H1 (cell line): ENCODE measurements around the gene ARG2. TPM values are rescaled to one million over a fixed set of nuclear protein-coding genes. Genes with fewer than 3 reads are reported as not detected.

ENCODE experiments used
- CTCF ChIA-PET: fragments of 300-600 bp; sonication (Branson Sonifier 250); formaldehyde crosslinking; loops from one replicate; lab custom pipeline; 2021; ENCODE audit not compliant: partially characterized antibody; lab: Charles Lee
- POLR2A ChIA-PET: fragments of 300-600 bp; sonication (Branson Sonifier 250); formaldehyde crosslinking; loops from one replicate; lab custom pipeline; 2021; ENCODE audit warnings: inconsistent platforms; ENCODE audit not compliant: partially characterized antibody; lab: Charles Lee
- DNase-seq, 2 experiments: peaks; one replicate each; pipeline versions ENCODE4 v3.0.0 to v3.0.0-alpha.2; 2010 to 2022; ENCODE audit warnings: low spot score in 2 of 2, low read depth in 1 of 2, mixed read lengths in 1 of 2
- FAIRE-seq: peaks from 2 replicates; lab custom pipeline; 2011; peaks lifted over from hg19 to GRCh38; lab: Jason Lieb, UNC
- H2AFZ ChIP-seq: 2 replicates; pipeline ENCODE4 v1.8.1; 2012; ENCODE audit warnings: low read length, inconsistent platforms
- H2AK5ac ChIP-seq: 2 replicates; pipeline ENCODE4 v1.6.1; 2013; ENCODE audit warnings: low read depth, low read length
- H2BK120ac ChIP-seq: replicated peaks from 2 replicates; pipeline ENCODE3; 2013; ENCODE audit warnings: low read depth, low read length, inconsistent platforms
- H2BK12ac ChIP-seq: 2 replicates; pipeline ENCODE4 v1.6.1; 2013; ENCODE audit warnings: low read depth, low read length
- H2BK15ac ChIP-seq: 2 replicates; pipeline ENCODE4 v1.6.1; 2013; ENCODE audit warnings: low read length
- H2BK20ac ChIP-seq: 2 replicates; pipeline ENCODE4 v1.6.1; 2013; ENCODE audit warnings: low read length
- H2BK5ac ChIP-seq: 2 replicates; pipeline ENCODE4 v1.6.1; 2013; ENCODE audit warnings: low read depth, low read length
- H3K14ac ChIP-seq: 2 replicates; pipeline ENCODE4 v1.6.1; 2013; ENCODE audit warnings: inconsistent platforms; ENCODE audit not compliant: insufficient read length
- H3K18ac ChIP-seq: 2 replicates; pipeline ENCODE4 v1.6.1; 2013; ENCODE audit warnings: low read length; ENCODE audit errors: extremely low read depth
- H3K23ac ChIP-seq: 2 replicates; pipeline ENCODE4 v1.6.1; 2013; ENCODE audit warnings: inconsistent platforms; ENCODE audit not compliant: insufficient read length
- H3K23me2 ChIP-seq: 2 replicates; pipeline ENCODE4 v1.6.1; 2013; ENCODE audit warnings: low read depth, low read length
- H3K27ac ChIP-seq: 2 replicates; pipeline ENCODE4 v1.6.1; 2011; ENCODE audit warnings: low read depth, low read length, inconsistent platforms
- H3K27me3 ChIP-seq, 4 experiments: replicated peaks in 1 of 4; 1 replicate in 1 of 4; 2 replicates in 3 of 4; pipeline versions ENCODE4 v1.6.1 to v1.8.1; 2011 to 2013; ENCODE audit warnings: low read length in 3 of 4, mild to moderate bottlenecking in 3 of 4, inconsistent platforms in 2 of 4, mixed read lengths in 2 of 4, moderate library complexity in 1 of 4; ENCODE audit not compliant: control insufficient read depth in 3 of 4, insufficient read depth in 3 of 4; ENCODE audit errors: extremely low read depth in 1 of 4
- H3K36me3 ChIP-seq, 4 experiments: 2 replicates each; pipeline versions ENCODE4 v1.6.1 to v1.8.1; 2011 to 2013; ENCODE audit warnings: mild to moderate bottlenecking in 4 of 4, low read length in 3 of 4, moderate library complexity in 2 of 4, control low read depth in 1 of 4, inconsistent platforms in 1 of 4; ENCODE audit not compliant: insufficient read depth in 4 of 4, control insufficient read depth in 2 of 4
- H3K4ac ChIP-seq: replicated peaks from 2 replicates; pipeline ENCODE3; 2013; ENCODE audit warnings: low read length, low read depth, mixed read lengths, inconsistent platforms; ENCODE audit not compliant: insufficient read length
- H3K4me1 ChIP-seq, 4 experiments: replicated peaks in 1 of 4; 1 replicate in 1 of 4; 2 replicates in 3 of 4; pipeline versions ENCODE4 v1.6.1 to v1.8.1; 2011 to 2013; ENCODE audit warnings: low read length in 3 of 4, inconsistent platforms in 2 of 4, mixed read lengths in 1 of 4; ENCODE audit not compliant: insufficient read depth in 4 of 4, control insufficient read depth in 3 of 4
- H3K4me2 ChIP-seq, 2 experiments: 2 replicates each; pipeline versions ENCODE4 v1.6.1 to v1.8.1; 2011 to 2013; ENCODE audit warnings: low read depth in 2 of 2, low read length in 2 of 2, control low read depth in 1 of 2, inconsistent platforms in 1 of 2, mild to moderate bottlenecking in 1 of 2; ENCODE audit not compliant: insufficient read depth in 1 of 2
- H3K4me3 ChIP-seq, 4 experiments: fragments of 200-600, 300-600 bp in 1 of 4; sonication (generic), shearing (Covaris generic), sonication (Bioruptor Twin) in 1 of 4; 2 replicates each; pipeline versions ENCODE4 v1.5.1 to v1.8.1; 2011 to 2016; ENCODE audit warnings: low read length in 4 of 4, low read depth in 3 of 4, control low read depth in 2 of 4, inconsistent platforms in 2 of 4, mild to moderate bottlenecking in 2 of 4, mixed read lengths in 1 of 4, moderate library complexity in 1 of 4; ENCODE audit not compliant: insufficient read depth in 2 of 4; ENCODE audit errors: extremely low read depth in 1 of 4
- H3K56ac ChIP-seq: replicated peaks from 2 replicates; pipeline ENCODE3; 2013; ENCODE audit warnings: low read depth, mild to moderate bottlenecking, mixed read lengths, low read length, inconsistent platforms; ENCODE audit not compliant: insufficient read length
- H3K79me1 ChIP-seq: 2 replicates; pipeline ENCODE4 v1.6.1; 2013; ENCODE audit warnings: low read depth, low read length, control low read depth
- H3K79me2 ChIP-seq, 2 experiments: 2 replicates each; pipeline versions ENCODE4 v1.6.1 to v1.8.1; 2012 to 2013; ENCODE audit warnings: low read length in 2 of 2, mild to moderate bottlenecking in 2 of 2, inconsistent platforms in 1 of 2; ENCODE audit not compliant: insufficient read depth in 2 of 2, control insufficient read depth in 1 of 2
- H3K9ac ChIP-seq, 4 experiments: replicated peaks in 1 of 4; 1 replicate in 1 of 4; 2 replicates in 3 of 4; pipeline versions ENCODE4 v1.6.1 to v1.8.1; 2011 to 2013; ENCODE audit warnings: low read depth in 3 of 4, low read length in 3 of 4, control low read depth in 2 of 4, mild to moderate bottlenecking in 2 of 4, moderate library complexity in 2 of 4, inconsistent platforms in 1 of 4; ENCODE audit errors: extremely low read depth in 1 of 4
- H3K9me3 ChIP-seq, 2 experiments: 2 replicates each; pipeline versions ENCODE4 v1.6.1 to v1.8.1; 2012 to 2013; ENCODE audit warnings: mild to moderate bottlenecking in 2 of 2, moderate library complexity in 2 of 2, control low read depth in 1 of 2, inconsistent platforms in 1 of 2, low read depth in 1 of 2, low read length in 1 of 2, mixed read lengths in 1 of 2; ENCODE audit not compliant: insufficient read depth in 2 of 2
- H4K20me1 ChIP-seq, 2 experiments: replicated peaks in 1 of 2; 2 replicates each; pipeline versions ENCODE3 to v1.8.1; 2011 to 2013; ENCODE audit warnings: inconsistent platforms in 2 of 2, low read length in 2 of 2, mild to moderate bottlenecking in 1 of 2; ENCODE audit not compliant: insufficient read depth in 2 of 2, control insufficient read depth in 1 of 2
- H4K5ac ChIP-seq: 2 replicates; pipeline ENCODE4 v1.6.1; 2013; ENCODE audit warnings: low read length, low read depth, mixed read lengths, inconsistent platforms; ENCODE audit not compliant: insufficient read length
- H4K8ac ChIP-seq: 2 replicates; pipeline ENCODE4 v1.8.0; 2013; ENCODE audit warnings: mild to moderate bottlenecking, moderate library complexity, low read length, inconsistent platforms; ENCODE audit not compliant: insufficient read depth; ENCODE audit errors: extremely low read depth
- H4K91ac ChIP-seq: replicated peaks from 2 replicates; pipeline ENCODE3; 2013; ENCODE audit warnings: low read length, mixed read lengths, inconsistent platforms; ENCODE audit not compliant: insufficient read length
- BACH1 ChIP-seq: IDR thresholded peaks from 2 replicates; pipeline ENCODE4 v1.6.1; 2012; ENCODE audit warnings: low read length, improper control_type of control experiment
- CTCF ChIP-seq, 3 experiments: IDR thresholded peaks; 1 replicate in 2 of 3; 2 replicates in 1 of 3; pipeline versions ENCODE4 v1.5.1 to v1.6.1; 2011; ENCODE audit warnings: low read length in 3 of 3, mild to moderate bottlenecking in 3 of 3, inconsistent platforms in 2 of 3, low read depth in 1 of 3, moderate library complexity in 1 of 3; ENCODE audit not compliant: insufficient read depth in 1 of 3; ENCODE audit errors: control extremely low read depth in 1 of 3
- PHF8 ChIP-seq: fragments of 200-600 bp; sonication (generic); conservative IDR thresholded peaks from 2 replicates; pipeline ENCODE4 v1.7.1; 2012; ENCODE audit warnings: low read depth, mild to moderate bottlenecking, inconsistent platforms, low read length, moderate library complexity
- SIRT6 ChIP-seq: IDR thresholded peaks from one replicate; pipeline ENCODE4 v1.7.1; 2012; ENCODE audit warnings: low read length, inconsistent platforms
- SP1 ChIP-seq: IDR thresholded peaks from 2 replicates; pipeline ENCODE4 v1.6.1; 2011; ENCODE audit warnings: low read depth, low read length
- SRF ChIP-seq: IDR thresholded peaks from 2 replicates; pipeline ENCODE4 v1.6.1; 2011; ENCODE audit warnings: mild to moderate bottlenecking, low read depth, low read length, moderate library complexity
- TEAD4 ChIP-seq: IDR thresholded peaks from 2 replicates; pipeline ENCODE4 v1.6.1; 2012; ENCODE audit warnings: low read depth, low read length, inconsistent platforms, mixed read lengths
- USF2 ChIP-seq: IDR thresholded peaks from 2 replicates; pipeline ENCODE4 v1.6.1; 2011; ENCODE audit warnings: low read length, improper control_type of control experiment
- WGBS, 2 experiments: shearing (Covaris generic) in 1 of 2; methylation state at CpG; one replicate each; pipeline versions ENCODE4 v1.1.6 to v1.1.7; 2013 to 2015; ENCODE audit warnings: low lambda C conversion rate in 2 of 2, mixed read lengths in 2 of 2, inconsistent platforms in 1 of 2, low coverage in 1 of 2, missing lambda C conversion rate in 1 of 2; ENCODE audit not compliant: insufficient replicate concordance in 2 of 2, insufficient coverage in 1 of 2, insufficient read length in 1 of 2; ENCODE audit errors: extremely low coverage in 1 of 2, missing lambda C conversion rate in 1 of 2; 5-methylcytosine and 5-hydroxymethylcytosine counted together
- polyA plus RNA-seq, 7 experiments: library from polyadenylated mRNA; depleted of rRNA in 3 of 7; stranded (reverse) in 5 of 7; unstranded in 2 of 7; fragments of >200 nt in 5 of 7; fragments of 200-250 nt in 2 of 7; gene quantifications; 1 replicate in 5 of 7; 2 replicates in 1 of 7; 4 replicates in 1 of 7; pipeline versions ENCODE4 v1.2.1 to v1.2.3, GENCODE V29; 2011 to 2013; ENCODE audit warnings: missing spikeins in 2 of 7, mixed read lengths in 2 of 7
- total RNA-seq: library from RNA; stranded (reverse); fragmentation: NEBNext Ultra II Directional; extraction: Animal tissue kit (Norgen Biotek cat#: 25700); gene quantifications from 2 replicates; pipeline ENCODE4 v1.2.1, GENCODE V29; 2021

ARG2 gene
- total and polyA plus RNA-seq, 2 of the 8 experiments (the other 6 are each of a cell fraction or from before 2014, with no cell fraction given) = 49.9 to 59.1 TPM

GRCh38 chr14:67665868-67666267 lies 46.1 kb downstream of the ARG2 start:
- no peaks in the 10 kb centered on the region for H3K4me1 ChIP-seq
- H3K56ac ChIP-seq = no peak overlapping the region
- no peak overlapping the region for H2BK12ac ChIP-seq
- no peak overlapping the region for H2BK5ac ChIP-seq
- H3K18ac ChIP-seq = no peak overlapping the region
- H3K14ac ChIP-seq = no peak overlapping the region
- H4K8ac ChIP-seq = no peak overlapping the region
- no peak overlapping the region for H4K91ac ChIP-seq
- no peak overlapping the region for H2AFZ ChIP-seq
- H3K4ac ChIP-seq = no peak overlapping the region
- WGBS, 2 experiments = 85% methylated on average over 2 of the region's 2 CpGs; no CpG with 5 or more reads in 1 of the 2 experiments
- H3K4me3 ChIP-seq = no peak overlapping the region
- TF ChIP-seq SP1 (no peak), PHF8 (no peak), TEAD4 (no peak), BACH1 (no peak), SRF (no peak), USF2 (no peak), CTCF (IDR thresholded peaks at IDR 0.05; ENCODE audit: control extremely low read depth in 1 of 3, insufficient read depth in 1 of 3, low read depth in 1 of 3, low read length in 3 of 3) (no peak), SIRT6 (no peak)
- POLR2A ChIA-PET = no interaction called here
- no peak overlapping the region for H2AK5ac ChIP-seq
- peaks cover 0 to 8% of the 10 kb centered on the region in 2 experiments for H4K20me1 ChIP-seq
- peaks cover 0 to 58% of the 10 kb centered on the region in 2 experiments; a peak in 2 of 4 replicates for H3K79me2 ChIP-seq
- no peak overlapping the region for H2BK20ac ChIP-seq
- CTCF ChIA-PET = interaction anchor here (0.6 to 14.5 kb wide), 12 partner anchors 9 to 239 kb away, joined by 3 to 142 read pairs (median 5); partner anchors contain the start of genes ARG2 and RDH12
- FAIRE-seq = no peak
- H3K23me2 ChIP-seq = no peaks in the 10 kb centered on the region
- no peak overlapping the region for H2BK120ac ChIP-seq
- H3K9me3 ChIP-seq = no peaks in the 10 kb centered on the region
- H3K27ac ChIP-seq = no peak overlapping the region
- peak overlapping the region in 1 of 4 experiments; percentile 15; a peak in 1 of 7 replicates for H3K9ac ChIP-seq
- DNase-seq = no peak
- no peak overlapping the region for H3K4me2 ChIP-seq
- no peaks in the 10 kb centered on the region for H3K27me3 ChIP-seq
- no peak overlapping the region for H4K5ac ChIP-seq
- no peak overlapping the region for H2BK15ac ChIP-seq
- H3K23ac ChIP-seq = no peak overlapping the region
- H3K79me1 ChIP-seq = peaks cover 2% of the 10 kb centered on the region; the same call in 1 of the 2 replicates
- no peaks in the 10 kb centered on the region for H3K36me3 ChIP-seq
